Hematopoietic multipotent progenitor cell treated with erythropoietin and hydrocortisone succinate and interleukin-3 and kit ligand, for 15 days (in vitro differentiated cells): ENCODE results near the gene KCNAB3.
A peak's percentile ranks its signal among the peaks of the same experiment; 100 is the strongest.

Experiments
- DNase-seq: peaks from one replicate; pipeline ENCODE4 v3.0.0-alpha.2; 2015; ENCODE audit warnings: low spot score

KCNAB3 gene

DNA sequence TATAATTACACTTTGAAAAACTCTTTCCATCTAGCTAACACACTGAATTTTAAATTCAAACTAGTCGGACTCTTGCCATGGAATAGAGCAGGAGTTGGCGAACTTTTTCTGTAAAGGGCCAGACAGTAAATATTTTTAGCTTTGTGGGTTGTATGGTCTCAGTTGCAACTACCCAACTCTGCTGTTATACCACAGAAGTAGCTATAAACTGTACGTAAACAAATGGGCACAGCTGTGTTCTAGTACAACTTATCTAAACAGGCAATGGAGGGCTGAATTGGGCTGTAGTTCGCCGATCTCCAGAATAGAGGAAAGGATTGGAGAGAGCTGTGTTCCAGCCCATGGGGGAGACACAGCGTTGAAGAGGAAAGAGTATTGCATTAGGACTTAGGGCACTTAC is 11.1 kb upstream of the KCNAB3 start:
- no peak for DNase-seq

- DNase-seq: no peak
Measured at GRCh38 chr17:7940034-7940433, 10.4 kb upstream of the KCNAB3 start.

- no peak for DNase-seq
Measured at GRCh38 chr17:7935859-7936258, 6.2 kb upstream of the KCNAB3 start.

DNA sequence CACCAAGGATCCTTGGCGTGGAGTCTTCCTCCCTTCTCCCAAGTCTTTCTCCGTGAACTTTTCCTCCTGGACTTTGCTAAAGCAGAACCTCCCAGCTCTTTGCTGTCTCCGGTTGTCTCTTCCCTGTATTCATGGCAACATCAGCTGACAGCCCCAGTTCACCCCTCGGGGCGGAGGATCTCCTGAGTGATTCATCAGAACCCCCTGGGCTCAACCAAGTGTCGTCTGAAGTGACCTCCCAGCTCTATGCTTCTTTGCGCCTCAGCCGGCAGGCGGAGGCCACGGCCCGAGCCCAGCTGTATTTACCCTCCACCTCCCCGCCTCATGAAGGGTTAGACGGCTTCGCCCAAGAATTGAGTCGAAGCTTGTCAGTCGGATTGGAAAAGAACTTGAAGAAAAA is 3.3 kb upstream of the KCNAB3 start:
- DNase-seq: peak; percentile 60

GRCh38 chr17:7932483-7932891 is 2.8 kb upstream of the KCNAB3 start:
- DNase-seq: no peak

- DNase-seq: peak; percentile 99
Measured at GRCh38 chr17:7931709-7932482, 2.2 kb upstream of the KCNAB3 start, which contains the start of the genes CNTROB and TRAPPC1. Gene CNTROB, plus strand, starts transcription at chr17:7932206. Its CDS starts 874 bp downstream, at chr17:7933080. Gene TRAPPC1, minus strand, starts transcription at chr17:7931946. Its CDS starts 117 bp downstream, at chr17:7931829.

DNA sequence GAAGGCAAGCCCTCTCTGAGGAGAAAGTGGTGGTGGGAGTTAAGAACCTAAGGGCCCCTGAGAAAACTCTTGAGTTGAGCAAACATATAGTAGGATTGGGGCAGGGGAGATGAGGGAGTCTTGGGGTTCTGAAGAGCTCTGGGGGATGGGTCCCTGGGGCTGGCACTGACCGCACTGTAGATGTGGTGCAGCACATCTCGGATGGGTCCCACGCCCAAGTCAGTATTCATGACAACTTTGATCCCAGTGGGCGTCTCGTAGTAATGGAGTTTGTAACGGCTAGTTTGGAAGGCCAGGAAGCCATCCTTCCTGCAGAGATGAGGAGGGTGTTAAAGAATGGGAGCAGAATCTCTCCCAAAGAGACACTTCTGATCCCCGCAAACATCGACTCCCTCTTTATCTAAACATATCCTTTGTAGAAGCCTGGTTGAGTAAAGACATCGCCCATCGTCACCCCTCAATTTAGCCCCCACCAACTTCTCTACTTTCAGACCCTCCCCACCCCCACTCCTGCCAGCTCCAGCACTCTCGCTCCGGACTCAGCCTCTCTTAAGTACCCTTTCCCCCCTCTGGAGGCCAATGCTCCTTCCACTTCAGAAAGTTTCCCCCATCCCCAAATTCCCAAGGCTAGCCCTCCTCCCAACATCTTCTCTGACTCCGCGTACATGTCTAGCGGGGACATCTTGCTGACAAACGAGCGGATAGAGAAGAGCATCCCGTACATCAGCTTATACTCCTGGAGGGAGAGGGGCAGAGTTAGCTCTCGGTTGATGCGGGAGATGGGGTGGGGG is 1.4 kb upstream of the KCNAB3 start:
- no peak for DNase-seq

- DNase-seq: no peak
Measured at GRCh38 chr17:7927596-7927995, 2.1 kb downstream of the KCNAB3 start.

GRCh38 chr17:7922845-7923628 is 6.6 kb downstream of the KCNAB3 start:
- peak; percentile 76 for DNase-seq

- DNase-seq: no peak
Measured at GRCh38 chr17:7922269-7922844, 7.3 kb downstream of the KCNAB3 start.

DNA sequence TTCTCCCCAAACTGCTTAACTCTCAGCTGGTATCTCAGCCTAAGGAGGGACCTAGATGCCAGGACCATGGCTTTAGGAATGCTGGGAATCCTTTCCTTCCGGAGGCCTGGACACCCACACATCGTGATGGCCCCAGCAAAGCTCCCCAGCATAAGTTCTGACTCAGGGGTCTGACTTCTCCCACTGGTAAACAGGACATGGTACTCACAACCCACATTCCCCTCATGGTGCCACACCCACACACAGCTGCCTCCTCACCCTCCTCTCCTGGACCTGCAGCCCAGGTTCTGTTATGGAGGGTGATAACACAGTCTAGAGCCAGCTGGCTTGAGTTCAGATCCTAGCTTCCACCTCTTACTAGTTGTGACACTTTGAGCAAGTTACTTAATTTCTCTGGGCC is 12.8 kb downstream of the KCNAB3 start:
- DNase-seq: peak; percentile 69

- no peak for DNase-seq
Measured at GRCh38 chr17:7916385-7916682, 13.3 kb downstream of the KCNAB3 start.

GRCh38 chr17:7915611-7916384 is 13.9 kb downstream of the KCNAB3 start, which contains the start of gene RNF227:
Gene RNF227, minus strand, starts transcription at chr17:7916289. Its CDS starts 94 bp downstream, at chr17:7916195.
- peak; percentile 93 for DNase-seq

DNA sequence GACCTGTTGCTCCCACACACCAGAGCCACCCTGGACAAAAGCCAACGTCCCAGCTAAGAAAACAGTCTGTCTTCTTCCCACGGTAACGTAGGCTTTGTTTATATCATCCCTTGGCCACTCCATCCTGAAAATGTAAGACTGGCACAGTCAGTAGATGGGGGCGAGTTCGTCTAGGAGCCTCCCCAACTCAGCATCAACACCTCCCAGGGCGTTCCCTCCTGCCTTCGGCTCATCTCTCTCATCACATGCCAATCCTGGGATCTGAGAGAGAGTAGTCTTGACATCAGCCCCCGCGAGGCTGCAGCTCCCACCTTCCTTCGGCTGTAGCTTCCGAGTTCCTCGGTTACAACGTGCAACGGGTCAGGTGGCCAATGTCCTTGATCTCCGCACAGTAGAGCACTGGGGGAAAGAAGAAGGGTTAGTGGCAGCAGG is 14.5 kb downstream of the KCNAB3 start:
- peak; percentile 51 for DNase-seq

DNA sequence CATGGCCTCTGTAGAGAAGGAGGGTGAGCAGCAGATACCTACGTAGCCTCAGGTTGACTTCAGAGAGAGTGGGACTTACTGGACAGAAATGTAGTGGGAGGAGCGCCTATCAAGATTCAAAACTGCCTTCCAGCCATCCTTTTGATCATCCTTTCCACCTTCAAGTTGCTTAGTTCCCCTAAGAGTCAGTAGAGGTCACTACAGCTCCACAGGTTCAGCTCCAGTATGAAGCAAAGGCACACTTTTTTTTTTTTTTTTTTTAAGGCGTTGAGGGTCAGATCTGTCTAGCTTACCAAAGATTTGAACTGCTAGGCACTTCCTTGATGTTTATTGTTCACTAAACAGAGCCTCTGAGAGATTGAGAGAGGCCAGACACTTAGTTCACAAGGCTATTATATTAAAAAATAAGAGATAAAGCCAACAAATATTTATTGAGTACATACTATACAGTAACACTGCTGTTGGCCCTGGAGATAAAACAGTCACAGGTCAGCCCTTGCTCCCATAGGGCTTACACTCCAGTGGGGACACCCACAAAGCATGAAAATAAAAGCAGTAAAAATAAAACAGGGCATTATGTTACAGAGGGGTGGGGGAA is 16.6 kb downstream of the KCNAB3 start:
- DNase-seq: peak; percentile 83

DNA sequence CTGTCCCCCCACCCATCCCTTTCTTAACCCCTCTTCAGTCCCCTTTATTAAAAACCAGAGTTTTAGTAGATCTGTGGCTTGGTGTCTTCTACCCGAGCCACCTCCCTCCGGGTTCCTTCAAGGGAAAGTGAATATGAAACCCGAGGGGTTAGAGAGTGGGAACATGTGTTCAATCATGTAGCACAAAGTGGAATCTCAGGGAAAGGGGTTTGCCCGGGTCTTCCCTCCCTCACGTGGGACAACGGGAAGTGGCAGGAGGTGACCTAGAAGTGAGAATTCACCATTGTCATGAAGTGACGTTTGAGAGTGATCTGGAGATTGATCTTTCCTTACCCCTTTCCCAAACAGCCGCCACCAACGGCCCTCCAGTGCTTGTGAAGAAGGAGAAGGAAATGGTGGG is 18.5 kb downstream of the KCNAB3 start:
- no peak for DNase-seq

- DNase-seq: no peak
Measured at GRCh38 chr17:7910711-7911110, 18.9 kb downstream of the KCNAB3 start.

- no peak for DNase-seq
Measured at GRCh38 chr17:7910281-7910680, 19.4 kb downstream of the KCNAB3 start.

DNA sequence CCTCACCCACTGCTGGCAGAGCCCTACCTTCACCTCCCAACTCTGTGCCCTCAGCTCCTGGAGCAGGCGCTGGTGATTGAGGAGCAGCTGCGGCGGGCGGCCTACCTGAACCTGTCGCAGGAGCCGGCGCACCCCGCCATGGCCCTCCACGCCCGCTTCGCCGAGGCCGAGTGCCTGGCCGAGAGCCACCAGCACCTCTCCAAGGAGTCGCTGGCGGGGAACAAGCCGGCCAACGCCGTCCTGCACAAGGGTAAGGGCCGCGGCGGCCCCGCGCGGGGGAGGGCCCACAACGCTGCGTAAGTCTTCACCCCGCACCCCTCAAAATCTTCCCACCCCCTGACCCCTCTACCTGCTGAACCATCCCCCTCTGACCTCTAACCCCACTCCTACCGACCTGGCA is 20.6 kb downstream of the KCNAB3 start:
- DNase-seq: no peak

DNA sequence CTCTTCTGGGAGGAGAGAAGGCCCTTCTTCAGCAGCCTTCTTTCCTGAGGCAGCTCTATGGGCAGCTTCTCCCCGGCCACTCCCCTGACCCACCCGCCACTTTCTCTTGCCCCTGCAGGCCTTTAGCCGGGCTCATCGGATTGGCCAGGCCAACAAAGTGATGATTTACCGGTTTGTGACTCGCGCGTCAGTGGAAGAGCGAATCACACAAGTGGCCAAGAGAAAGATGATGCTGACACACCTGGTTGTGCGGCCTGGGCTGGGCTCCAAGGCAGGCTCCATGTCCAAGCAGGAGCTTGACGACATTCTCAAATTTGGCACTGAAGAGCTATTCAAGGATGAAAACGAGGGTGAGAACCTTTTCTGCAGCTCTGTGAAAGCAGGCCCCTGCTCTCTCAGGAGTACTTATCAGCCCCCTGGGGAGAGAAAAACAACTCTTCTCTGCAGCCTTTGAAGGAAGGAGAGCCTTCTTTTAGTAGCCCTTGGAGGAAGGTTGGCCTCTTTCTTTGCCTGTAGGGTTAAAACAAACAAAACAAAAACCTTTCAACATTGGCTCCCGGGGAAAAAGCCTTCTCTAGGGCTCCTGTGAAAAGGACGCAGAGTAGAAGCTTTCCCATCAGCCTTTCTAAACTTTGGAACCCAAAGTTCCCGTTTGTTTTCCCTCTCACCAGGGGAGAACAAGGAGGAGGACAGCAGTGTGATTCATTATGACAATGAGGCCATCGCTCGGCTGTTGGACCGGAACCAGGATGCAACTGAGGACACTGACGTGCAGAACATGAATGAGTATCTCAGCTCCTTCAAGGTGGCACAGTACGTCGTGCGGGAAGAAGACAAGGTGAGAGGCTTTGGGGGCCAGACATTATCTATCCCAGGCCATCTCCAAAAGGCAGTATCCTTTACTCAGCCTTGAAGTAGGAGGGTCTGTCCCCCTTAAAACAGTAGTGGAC is 26.2 kb downstream of the KCNAB3 start:
- DNase-seq: no peak
